Epithelial cell of esophagus (primary cell): Measurements from ENCODE around the gene MON1A.
"Not testable (repeated sequence)": the region's sequence is repeated elsewhere in the genome, so short reads cannot be mapped to it uniquely, and the experiment has no call there.

ENCODE experiments used
- DNase-seq: peaks from one replicate; pipeline ENCODE4 v3.0.0; 2010; ENCODE audit warnings: low read depth
- H3K4me3 ChIP-seq: 2 replicates; pipeline ENCODE4 v1.5.1; 2011; ENCODE audit warnings: mild to moderate bottlenecking, low read length, control low read depth
- CTCF ChIP-seq: IDR thresholded peaks from 2 replicates; pipeline ENCODE4 v1.5.1; 2011; ENCODE audit warnings: low read depth, mild to moderate bottlenecking, low read length, control low read depth, inconsistent platforms; ENCODE audit not compliant: insufficient read depth; ENCODE audit errors: missing control alignments

Gene MON1A

GRCh38 chr3:49930922-49931321, 1.3 kb upstream of the MON1A start:
- TF ChIP-seq CTCF = no peak
- no peak overlapping the region for H3K4me3 ChIP-seq
- DNase-seq = peak; percentile 13

- TF ChIP-seq CTCF = no peak
- peak overlapping the region; percentile 82 for H3K4me3 ChIP-seq
Observed at GRCh38 chr3:49930168-49930690, 618 bp upstream of the MON1A start.

GRCh38 chr3:49928481-49929017, 1.1 kb downstream of the MON1A start:
- DNase-seq = peak; percentile 14
- no peak for TF ChIP-seq CTCF
- H3K4me3 ChIP-seq = peak overlapping the region; percentile 13

More at GRCh38 chr3:49930168-49930690, 618 bp upstream of the MON1A start:
- no peak for DNase-seq

GRCh38 chr3:49927798-49928197, 1.8 kb downstream of the MON1A start:
- H3K4me3 ChIP-seq = no peak overlapping the region
- DNase-seq = no peak
- no peak for TF ChIP-seq CTCF

GRCh38 chr3:49926117-49926728, 3.4 kb downstream of the MON1A start:
- no peak for DNase-seq
- no peak for TF ChIP-seq CTCF

GRCh38 chr3:49925485-49925884, 4.1 kb downstream of the MON1A start:
- DNase-seq = no peak
- no peak for TF ChIP-seq CTCF
- no peak overlapping the region for H3K4me3 ChIP-seq

More at GRCh38 chr3:49926117-49926728, 3.4 kb downstream of the MON1A start:
- H3K4me3 ChIP-seq = no peak overlapping the region

- DNase-seq = peak; percentile 90
- no peak overlapping the region for H3K4me3 ChIP-seq
- no peak for TF ChIP-seq CTCF
Observed at GRCh38 chr3:49924683-49925082, 4.9 kb downstream of the MON1A start.

GRCh38 chr3:49917806-49918590, 11.6 kb downstream of the MON1A start:
- DNase-seq, H3K4me3 ChIP-seq: not testable (repeated sequence)
